Transverse colon (tissue), 3 donors: ENCODE results near the gene ADAM12.

Experiments
- CTCF ChIP-seq, 5 experiments: fragments of 200-600 bp in 3 of 5; fragments of 450-650 bp in 2 of 5; sonication (generic) in 3 of 5; IDR thresholded peaks; 1 replicate in 2 of 5; 2 replicates in 3 of 5; pipeline ENCODE4 v1.5.1; 2016 to 2017; ENCODE audit warnings: antibody characterized with exemption in 5 of 5, inconsistent platforms in 3 of 5, mild to moderate bottlenecking in 2 of 5, moderate library complexity in 1 of 5
- POLR2A ChIP-seq: fragments of 450-650 bp; IDR thresholded peaks from one replicate; pipeline ENCODE4 v1.6.1; 2016; ENCODE audit warnings: antibody characterized with exemption, mild to moderate bottlenecking, moderate library complexity

- TF ChIP-seq CTCF (IDR thresholded peaks at IDR 0.05) (no peak), POLR2A (no peak)
Measured at GRCh38 chr10:126135941-126136595, 252.2 kb downstream of the ADAM12 start.
